HG02852 (cell line): ENCODE measurements around the gene SLC17A3.

Source experiments
- ATAC-seq: cut with Tn5 transposase; IDR thresholded peaks from one replicate; pipeline ENCODE4 v1.9.1; 2021; ENCODE audit warnings: mild to moderate bottlenecking, moderate library complexity; ENCODE audit not compliant: unreplicated experiment

SLC17A3 gene, protein sequence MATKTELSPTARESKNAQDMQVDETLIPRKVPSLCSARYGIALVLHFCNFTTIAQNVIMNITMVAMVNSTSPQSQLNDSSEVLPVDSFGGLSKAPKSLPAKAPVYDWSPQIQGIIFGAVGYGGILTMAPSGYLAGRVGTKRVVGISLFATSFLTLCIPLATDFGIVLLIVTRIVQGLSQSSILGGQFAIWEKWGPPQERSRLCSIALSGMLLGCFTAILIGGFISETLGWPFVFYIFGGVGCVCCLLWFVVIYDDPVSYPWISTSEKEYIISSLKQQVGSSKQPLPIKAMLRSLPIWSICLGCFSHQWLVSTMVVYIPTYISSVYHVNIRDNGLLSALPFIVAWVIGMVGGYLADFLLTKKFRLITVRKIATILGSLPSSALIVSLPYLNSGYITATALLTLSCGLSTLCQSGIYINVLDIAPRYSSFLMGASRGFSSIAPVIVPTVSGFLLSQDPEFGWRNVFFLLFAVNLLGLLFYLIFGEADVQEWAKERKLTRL

GRCh38 chr6:25874118-25874517 lies at the start of gene SLC17A3:
SLC17A3 (minus strand) TSS chr6:25874243; CDS start chr6:25868387, 5,856 bp downstream.
- ATAC-seq: no peak

DNA sequence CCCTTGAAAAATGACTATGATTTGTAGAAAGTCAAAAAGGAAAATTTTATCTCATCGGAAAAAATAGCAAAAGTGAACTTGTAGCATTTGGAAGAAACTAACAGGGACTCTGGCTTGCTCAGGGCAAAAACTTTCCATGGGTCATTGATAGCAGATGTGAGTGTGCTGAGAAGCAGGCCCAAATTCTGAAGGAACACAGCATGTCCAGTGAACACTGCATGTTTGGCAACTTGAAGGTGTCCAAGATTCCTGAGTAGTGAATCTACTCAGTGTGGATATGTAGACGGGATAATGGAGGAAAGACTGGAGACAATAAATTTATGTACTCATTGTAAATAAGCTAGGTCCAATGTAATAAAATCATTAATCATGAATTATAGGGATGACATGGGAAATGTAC lies 48.3 kb upstream of the SLC17A3 start:
- no peak for ATAC-seq

DNA sequence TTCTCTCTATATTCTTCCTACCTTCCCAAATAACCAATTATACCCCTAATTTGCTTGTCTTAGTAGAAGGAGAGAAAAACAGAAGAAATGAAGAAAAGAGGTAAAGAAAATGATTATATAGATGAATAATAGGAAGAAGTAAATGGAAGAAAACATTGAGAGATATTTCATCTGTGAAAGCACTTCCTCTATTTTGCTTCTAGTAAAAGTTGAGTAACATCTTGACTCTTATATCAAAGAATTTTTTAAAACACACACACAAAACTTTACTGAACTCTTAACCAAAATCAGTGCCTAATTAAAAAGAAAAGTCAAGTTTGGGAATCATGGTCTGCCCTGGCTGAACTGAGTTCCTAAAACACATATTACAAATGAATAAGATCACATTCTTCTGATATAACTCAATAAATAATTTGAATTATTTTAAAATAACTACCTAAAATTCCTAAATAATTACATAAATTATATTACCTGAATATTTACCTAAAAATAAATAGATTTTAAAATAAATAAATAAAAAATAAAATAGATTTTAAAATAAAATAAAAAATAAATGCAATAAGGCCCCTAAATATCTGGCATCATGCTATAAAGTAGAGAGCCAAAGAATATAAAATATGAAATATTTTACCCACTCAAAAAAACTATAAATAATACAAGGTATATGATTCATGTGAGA lies 47.6 kb upstream of the SLC17A3 start:
- ATAC-seq: no peak

GRCh38 chr6:25919657-25920056 lies 45.6 kb upstream of the SLC17A3 start:
- no peak for ATAC-seq

DNA sequence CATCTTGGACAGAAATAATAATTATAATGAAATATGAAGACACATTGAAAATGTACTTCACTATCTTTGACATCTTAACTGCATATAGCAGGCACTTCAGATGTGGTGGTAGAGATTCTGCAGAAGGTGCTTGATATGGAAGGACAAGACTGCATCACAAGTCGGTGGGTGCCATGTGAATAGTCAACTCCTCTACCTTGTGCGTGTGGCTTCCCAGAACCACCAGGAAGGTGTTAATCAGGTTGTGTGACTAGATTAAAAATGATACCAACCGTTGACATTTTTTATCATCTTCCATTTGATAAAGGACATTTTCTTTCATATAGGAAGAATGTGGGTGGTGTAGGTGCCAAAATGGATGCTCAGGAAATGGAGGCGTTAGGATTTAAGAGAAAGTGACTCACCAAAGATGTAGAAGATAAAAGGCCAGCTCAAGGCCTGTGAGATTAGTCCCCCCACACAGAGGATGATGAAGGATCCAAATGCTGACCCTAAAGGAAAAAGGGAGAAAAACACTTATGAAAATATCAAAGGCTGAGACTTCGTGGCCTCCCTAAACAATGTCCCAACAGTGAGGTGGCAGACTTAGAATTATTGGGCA lies 44.1 kb upstream of the SLC17A3 start:
- no peak for ATAC-seq

DNA sequence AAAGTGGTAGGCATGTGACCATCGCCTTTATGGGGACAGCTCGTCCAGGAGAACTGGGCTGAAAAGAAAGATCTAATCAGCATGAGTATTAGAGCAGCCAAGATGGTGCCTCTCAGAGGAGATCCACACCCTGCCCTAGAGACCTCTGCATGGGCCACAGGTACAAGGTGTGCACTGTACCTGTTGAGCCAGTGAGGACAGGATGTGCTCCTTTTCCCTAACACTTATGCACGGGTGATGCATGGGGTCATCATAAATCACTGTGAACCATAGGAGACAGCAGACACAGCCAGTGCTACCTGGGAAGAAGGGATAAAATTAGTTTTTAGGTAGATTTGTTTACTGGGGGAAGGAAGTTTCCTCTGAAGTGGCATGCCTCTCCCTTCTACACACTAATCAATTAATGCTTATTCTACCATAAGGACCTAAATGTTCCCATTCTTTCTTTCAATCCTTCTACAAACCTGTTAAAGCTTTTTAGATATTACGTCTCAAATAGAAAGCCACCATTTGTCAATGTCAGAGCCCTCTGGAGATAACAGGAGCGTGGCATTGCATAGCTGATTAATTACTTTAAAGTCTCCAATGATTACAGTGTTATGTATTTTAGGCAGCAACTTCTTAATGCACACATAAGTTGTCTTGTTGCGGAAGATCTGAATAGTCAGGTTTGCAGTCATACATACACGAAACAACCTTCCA lies 42.9 kb upstream of the SLC17A3 start:
- ATAC-seq: no peak

- no peak for ATAC-seq
Measured at GRCh38 chr6:25916330-25916729, 42.3 kb upstream of the SLC17A3 start.

DNA sequence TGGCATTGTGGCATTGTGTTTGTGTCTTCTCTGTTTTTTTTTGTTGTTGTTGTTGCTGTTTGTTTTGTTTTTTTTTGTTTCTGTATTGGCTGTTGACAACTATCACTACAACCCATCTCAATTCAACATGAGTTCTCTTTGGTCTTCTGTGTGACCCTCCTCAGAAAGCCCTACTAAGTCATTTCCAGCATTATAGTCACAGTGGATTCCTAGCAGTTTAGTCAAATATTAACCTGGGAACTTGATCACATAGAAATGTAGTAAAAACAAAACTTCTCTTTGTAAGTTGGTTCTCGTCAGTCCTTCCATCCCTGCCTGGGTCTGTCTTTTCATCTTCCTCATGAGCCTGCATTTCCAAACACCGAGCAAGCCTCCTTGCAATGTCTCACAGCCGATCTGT lies 39.7 kb upstream of the SLC17A3 start:
- no peak for ATAC-seq

DNA sequence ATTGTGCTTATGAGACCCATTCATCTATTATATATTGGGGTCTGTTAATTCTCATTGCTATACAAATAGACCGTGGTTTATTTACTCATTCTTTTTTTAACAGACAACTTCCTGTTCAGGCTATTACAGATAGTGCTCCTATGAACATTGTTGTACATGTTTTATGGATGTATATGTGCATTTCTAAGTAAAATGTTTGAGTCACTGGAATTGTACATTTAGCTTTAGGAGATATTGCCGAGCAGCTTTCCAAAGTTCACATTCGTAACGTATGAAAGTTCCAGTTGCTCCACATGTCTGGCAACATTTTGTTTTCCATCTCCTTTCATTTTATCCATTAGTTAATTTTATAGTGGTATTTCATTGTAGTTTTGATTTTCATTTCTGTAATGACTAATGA lies 37.3 kb upstream of the SLC17A3 start:
- no peak for ATAC-seq

GRCh38 chr6:25907475-25908014 lies 33.5 kb upstream of the SLC17A3 start:
- no peak for ATAC-seq

DNA sequence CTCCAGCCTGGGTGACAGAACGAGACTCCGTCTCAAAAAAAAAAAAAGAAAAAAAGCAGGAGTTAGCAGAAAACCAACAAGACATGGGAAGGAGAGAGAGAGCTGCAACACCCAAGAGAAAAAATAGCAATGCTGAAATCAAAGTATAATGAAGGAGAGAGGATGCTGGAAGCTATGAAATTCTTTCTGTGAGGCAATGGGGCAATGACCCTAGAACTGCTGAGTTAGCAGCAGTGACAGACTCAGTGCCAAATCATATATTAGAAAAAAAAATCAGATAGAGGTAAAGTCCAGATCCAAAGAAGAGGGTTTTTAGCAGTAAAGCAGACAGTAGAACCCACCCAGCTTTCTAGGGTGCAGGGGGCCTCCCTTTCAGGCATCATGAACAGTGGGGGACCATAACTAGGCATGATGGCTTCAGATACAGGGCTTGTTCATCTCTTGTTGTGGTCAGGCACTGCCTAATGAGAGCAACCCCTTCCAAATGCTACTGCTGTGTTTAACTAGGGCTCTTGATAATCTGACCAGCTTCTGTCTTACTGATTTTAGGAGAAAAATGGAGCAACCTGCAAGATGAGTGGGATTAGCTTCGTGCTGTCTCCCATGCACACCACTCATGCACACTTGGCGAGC lies 29.5 kb upstream of the SLC17A3 start:
- ATAC-seq: no peak

DNA sequence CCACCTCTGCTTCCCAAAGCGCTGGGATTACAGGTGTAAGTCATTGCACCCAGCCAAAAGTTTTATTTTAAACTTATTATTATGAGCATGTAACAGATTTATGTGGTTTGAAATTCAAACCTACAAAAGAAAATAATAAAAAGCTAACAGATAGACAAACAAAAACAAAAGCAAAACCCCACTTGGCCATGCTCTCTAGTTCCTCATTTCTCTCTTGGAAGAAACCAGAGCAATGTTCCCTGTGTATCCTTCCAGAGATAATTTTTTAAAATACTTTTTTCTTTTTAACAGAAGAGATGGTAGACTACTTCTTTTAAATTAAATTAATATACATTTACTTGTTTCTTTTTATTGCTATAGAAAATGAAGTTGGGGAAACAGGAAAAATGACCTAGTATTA lies 28.0 kb upstream of the SLC17A3 start:
- no peak for ATAC-seq

DNA sequence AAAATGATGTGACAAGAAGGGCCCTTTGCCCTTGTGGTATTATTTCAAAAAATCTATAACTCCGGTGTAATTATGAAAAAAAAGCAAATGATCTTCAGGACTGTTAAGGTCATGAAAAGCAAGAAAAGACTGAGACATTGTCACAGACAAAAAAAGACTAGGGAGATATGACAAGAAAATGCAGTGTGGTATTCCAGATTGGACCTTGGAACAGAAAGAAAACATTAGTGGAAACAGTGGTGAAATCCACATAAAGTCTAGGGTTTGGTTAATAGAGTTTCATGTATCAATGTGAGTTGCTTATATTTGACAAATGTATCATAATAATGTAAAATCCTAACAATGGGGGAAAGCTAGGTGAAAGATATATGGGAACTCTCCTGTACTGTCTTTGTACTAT lies 26.8 kb upstream of the SLC17A3 start:
- ATAC-seq: no peak

DNA sequence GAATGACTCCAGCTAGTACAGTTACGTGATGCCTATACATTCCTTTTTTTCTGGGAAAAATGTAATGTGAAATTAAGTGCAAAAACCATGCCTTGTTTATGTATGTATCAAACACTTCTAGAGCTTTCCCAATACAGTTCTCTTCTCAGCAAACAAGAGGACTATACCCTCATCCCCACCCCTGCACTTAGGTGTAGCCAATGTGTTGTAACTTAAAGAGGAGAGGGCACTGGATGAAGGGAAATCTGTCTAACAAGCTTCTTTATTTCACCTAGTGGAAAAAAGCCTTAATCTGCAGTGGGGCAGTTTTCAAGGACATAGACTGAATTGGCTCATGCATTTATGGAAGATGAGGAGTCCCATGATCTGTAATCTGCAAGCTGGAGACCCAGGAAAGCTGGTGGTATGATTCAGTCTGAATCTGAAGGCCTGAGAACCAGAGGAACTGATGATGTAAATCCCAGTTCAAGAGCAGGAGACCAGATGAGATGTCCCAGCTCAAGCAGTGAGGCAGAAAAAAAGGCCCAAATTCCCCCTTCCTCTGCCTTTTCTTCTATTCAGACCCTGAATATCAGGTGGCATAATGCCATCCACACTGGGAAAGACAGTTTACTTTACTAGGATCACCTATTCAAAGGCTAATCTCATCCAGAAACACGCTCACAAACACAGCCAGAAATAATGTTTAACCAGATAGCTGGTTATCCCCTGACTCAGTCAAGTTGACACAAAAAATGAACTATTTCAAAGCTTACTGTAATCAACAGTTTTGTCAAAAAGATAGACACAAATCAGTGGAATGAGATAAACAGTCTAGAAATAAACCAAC lies 25.8 kb upstream of the SLC17A3 start:
- ATAC-seq: no peak

DNA sequence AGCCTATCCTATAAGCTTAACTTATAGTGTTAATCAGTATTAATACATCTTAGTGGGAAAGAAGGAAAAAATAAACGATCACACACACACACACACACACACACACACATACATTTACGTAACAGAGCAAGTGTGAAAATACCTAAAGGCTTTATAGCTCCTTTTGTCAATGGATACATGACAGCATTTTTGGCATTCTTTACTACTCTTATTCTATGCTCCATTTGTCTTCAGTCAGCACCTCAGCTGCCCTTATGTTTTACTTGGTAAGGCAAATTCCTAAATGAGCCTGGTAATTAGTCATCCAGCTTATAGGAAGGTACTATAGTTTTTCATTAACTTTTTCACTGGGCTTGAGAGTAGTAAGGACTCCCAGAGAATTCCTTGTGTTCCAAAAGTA lies 25.1 kb upstream of the SLC17A3 start:
- ATAC-seq: no peak

GRCh38 chr6:25898289-25898977 lies 24.4 kb upstream of the SLC17A3 start:
- no peak for ATAC-seq

DNA sequence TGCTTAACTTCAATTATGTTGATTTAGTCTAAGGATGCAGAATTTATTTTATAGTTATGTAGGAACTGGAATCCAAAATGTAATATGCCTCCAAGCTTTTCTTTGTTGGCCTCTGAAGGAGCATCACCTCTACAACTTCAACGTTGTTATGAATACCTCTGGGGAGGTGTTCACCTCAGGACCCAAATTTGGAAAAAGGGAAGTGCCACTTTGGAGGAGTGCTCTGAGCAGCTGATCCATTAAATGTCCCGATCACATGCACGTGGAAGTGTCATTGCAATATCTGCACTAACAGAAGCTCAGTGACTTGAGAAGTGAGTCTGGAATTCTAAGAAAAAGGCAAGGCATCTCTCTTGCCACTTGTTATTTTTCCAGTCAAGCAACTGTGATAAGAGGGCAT lies 22.2 kb upstream of the SLC17A3 start:
- ATAC-seq: no peak

- ATAC-seq: no peak
Measured at GRCh38 chr6:25895771-25896170, 21.7 kb upstream of the SLC17A3 start.

GRCh38 chr6:25893778-25894177 lies 19.7 kb upstream of the SLC17A3 start:
- no peak for ATAC-seq
